ENCODE results near the gene HPSE.
"Not testable (repeated sequence)": the region's sequence is repeated elsewhere in the genome, so short reads cannot be mapped to it uniquely, and the experiment has no call there.

The HPSE gene

GRCh38 chr4:83281307-83281706 lies 53.3 kb downstream of the HPSE start:
- no peak for DNase-seq (ENCODE audit: low spot score)
- H2BK5ac ChIP-seq (ENCODE audit: low read length): no peak overlapping the region
- WGBS, 2 donors (ENCODE audit: extremely low coverage in 2 of 2, insufficient read length in 2 of 2, insufficient replicate concordance in 1 of 2): no CpG with 5 or more reads among the region's 4 CpGs

GRCh38 chr4:83276299-83277040 lies 58.2 kb downstream of the HPSE start:
- no peak overlapping the region for H3K4me2 ChIP-seq (ENCODE audit: insufficient read depth, low read length, poor library complexity, severe bottlenecking)
- H4K91ac ChIP-seq (ENCODE audit: low read depth, low read length, poor library complexity): no peak overlapping the region
- H3K18ac ChIP-seq (ENCODE audit: low read length): no peak overlapping the region
- H3K23ac ChIP-seq (ENCODE audit: low read depth, low read length, poor library complexity): no peak overlapping the region
- no peak overlapping the region for H3K27ac ChIP-seq (replicated peaks; ENCODE audit: low read length)
- H4K8ac ChIP-seq (ENCODE audit: low read depth, low read length): no peak overlapping the region
- no peak overlapping the region for H2BK12ac ChIP-seq (ENCODE audit: low read length)
- no peak overlapping the region for H3K14ac ChIP-seq (ENCODE audit: low read length)
- H3K79me1 ChIP-seq (ENCODE audit: low read depth, low read length): no peaks in the 10 kb centered on the region
- no peak overlapping the region for H3K9ac ChIP-seq (ENCODE audit: low read depth, low read length, poor library complexity)
- no peak overlapping the region for H2AFZ ChIP-seq (ENCODE audit: low read length)
- H3K27me3 ChIP-seq (ENCODE audit: control insufficient read depth in 3 of 3, insufficient read depth in 3 of 3, low read depth in 1 of 3, low read length in 3 of 3): no peaks in the 10 kb centered on the region
- peaks cover 5 to 75% of the 10 kb centered on the region in 2 donors for H3K36me3 ChIP-seq (replicated peaks in 1 of 2; ENCODE audit: control insufficient read depth in 2 of 2, insufficient read depth in 2 of 2, low read length in 2 of 2)
- no CpG with 5 or more reads among the region's 3 CpGs for WGBS, 2 donors (ENCODE audit: extremely low coverage in 2 of 2, insufficient read length in 2 of 2, insufficient replicate concordance in 1 of 2)
- no peak overlapping the region for H2BK120ac ChIP-seq (ENCODE audit: low read depth, low read length)
- H3K4me3 ChIP-seq (ENCODE audit: low read length in 2 of 2): no peak overlapping the region
- DNase-seq (ENCODE audit: low spot score): no peak
- H3K4me1 ChIP-seq (ENCODE audit: control insufficient read depth in 2 of 2, insufficient read depth in 1 of 2, low read depth in 1 of 2, low read length in 2 of 2): no peaks in the 10 kb centered on the region
- H2AK5ac ChIP-seq (ENCODE audit: low read depth, low read length): no peak overlapping the region
- H2BK5ac ChIP-seq (ENCODE audit: low read length): no peak overlapping the region
- no peak overlapping the region for H3K4ac ChIP-seq (ENCODE audit: low read length)
- no peak overlapping the region for H2BK15ac ChIP-seq (ENCODE audit: low read length)
- H3K9me3 ChIP-seq (replicated peaks in 1 of 2; ENCODE audit: control insufficient read depth in 2 of 2, insufficient read depth in 1 of 2, low read depth in 1 of 2, low read length in 2 of 2): no peaks in the 10 kb centered on the region

More at GRCh38 chr4:83281307-83281706, 53.3 kb downstream of the HPSE start:
- H2BK15ac ChIP-seq (ENCODE audit: low read length): no peak overlapping the region
- H3K79me1 ChIP-seq (ENCODE audit: low read depth, low read length): no peaks in the 10 kb centered on the region
- no peak overlapping the region for H3K27ac ChIP-seq (replicated peaks; ENCODE audit: low read length)
- no peak overlapping the region for H4K8ac ChIP-seq (ENCODE audit: low read depth, low read length)
- H3K36me3 ChIP-seq (replicated peaks in 1 of 2; ENCODE audit: control insufficient read depth in 2 of 2, insufficient read depth in 2 of 2, low read length in 2 of 2): peaks cover 5 to 30% of the 10 kb centered on the region in 2 donors
- no peaks in the 10 kb centered on the region for H3K27me3 ChIP-seq (ENCODE audit: control insufficient read depth in 3 of 3, insufficient read depth in 3 of 3, low read depth in 1 of 3, low read length in 3 of 3)
- no peak overlapping the region for H3K14ac ChIP-seq (ENCODE audit: low read length)
- H3K4me3 ChIP-seq (ENCODE audit: low read length in 2 of 2): no peak overlapping the region
- H3K23ac ChIP-seq (ENCODE audit: low read depth, low read length, poor library complexity): no peak overlapping the region
- H2AFZ ChIP-seq (ENCODE audit: low read length): no peak overlapping the region
- H3K9me3 ChIP-seq (replicated peaks in 1 of 2; ENCODE audit: control insufficient read depth in 2 of 2, insufficient read depth in 1 of 2, low read depth in 1 of 2, low read length in 2 of 2): no peaks in the 10 kb centered on the region
- H2AK5ac ChIP-seq (ENCODE audit: low read depth, low read length): no peak overlapping the region
- H3K4ac ChIP-seq (ENCODE audit: low read length): no peak overlapping the region
- no peak overlapping the region for H2BK12ac ChIP-seq (ENCODE audit: low read length)
- H3K18ac ChIP-seq (ENCODE audit: low read length): no peak overlapping the region
- no peak overlapping the region for H2BK120ac ChIP-seq (ENCODE audit: low read depth, low read length)
- no peak overlapping the region for H4K91ac ChIP-seq (ENCODE audit: low read depth, low read length, poor library complexity)
- H3K4me1 ChIP-seq (ENCODE audit: control insufficient read depth in 2 of 2, insufficient read depth in 1 of 2, low read depth in 1 of 2, low read length in 2 of 2): peaks cover 0 to 2% of the 10 kb centered on the region in 2 donors
- no peak overlapping the region for H3K4me2 ChIP-seq (ENCODE audit: insufficient read depth, low read length, poor library complexity, severe bottlenecking)
- H3K9ac ChIP-seq (ENCODE audit: low read depth, low read length, poor library complexity): no peak overlapping the region

GRCh38 chr4:83273926-83274325 lies 60.7 kb downstream of the HPSE start:
- no CpG with 5 or more reads among the region's 3 CpGs for WGBS, 2 donors (ENCODE audit: extremely low coverage in 2 of 2, insufficient read length in 2 of 2, insufficient replicate concordance in 1 of 2)
- H2BK12ac ChIP-seq (ENCODE audit: low read length); H2BK15ac ChIP-seq (ENCODE audit: low read length); DNase-seq (ENCODE audit: low spot score); H3K4ac ChIP-seq (ENCODE audit: low read length); H3K79me1 ChIP-seq (ENCODE audit: low read depth, low read length); H3K9ac ChIP-seq (ENCODE audit: low read depth, low read length, poor library complexity); H2BK5ac ChIP-seq (ENCODE audit: low read length); H4K91ac ChIP-seq (ENCODE audit: low read depth, low read length, poor library complexity); H2AFZ ChIP-seq (ENCODE audit: low read length); H3K27ac ChIP-seq (replicated peaks; ENCODE audit: low read length); H3K14ac ChIP-seq (ENCODE audit: low read length); H3K23ac ChIP-seq (ENCODE audit: low read depth, low read length, poor library complexity); H3K27me3 ChIP-seq (ENCODE audit: control insufficient read depth in 3 of 3, insufficient read depth in 3 of 3, low read depth in 1 of 3, low read length in 3 of 3); H3K18ac ChIP-seq (ENCODE audit: low read length); H4K8ac ChIP-seq (ENCODE audit: low read depth, low read length); H3K9me3 ChIP-seq (replicated peaks in 1 of 2; ENCODE audit: control insufficient read depth in 2 of 2, insufficient read depth in 1 of 2, low read depth in 1 of 2, low read length in 2 of 2); H2BK120ac ChIP-seq (ENCODE audit: low read depth, low read length); H3K4me1 ChIP-seq (ENCODE audit: control insufficient read depth in 2 of 2, insufficient read depth in 1 of 2, low read depth in 1 of 2, low read length in 2 of 2); H3K4me3 ChIP-seq (ENCODE audit: low read length in 2 of 2); H3K4me2 ChIP-seq (ENCODE audit: insufficient read depth, low read length, poor library complexity, severe bottlenecking); H2AK5ac ChIP-seq (ENCODE audit: low read depth, low read length): not testable (repeated sequence)
- H3K36me3 ChIP-seq (replicated peaks in 1 of 2; ENCODE audit: control insufficient read depth in 2 of 2, insufficient read depth in 2 of 2, low read length in 2 of 2): peaks cover 11 to 94% of the 10 kb centered on the region in 2 donors

- DNase-seq (ENCODE audit: low spot score): no peak
- no peak overlapping the region for H2BK15ac ChIP-seq (ENCODE audit: low read length)
- H2BK120ac ChIP-seq (ENCODE audit: low read depth, low read length): no peak overlapping the region
- H2BK12ac ChIP-seq (ENCODE audit: low read length): no peak overlapping the region
- H3K18ac ChIP-seq (ENCODE audit: low read length): no peak overlapping the region
- no CpG with 5 or more reads among the region's 5 CpGs for WGBS, 2 donors (ENCODE audit: extremely low coverage in 2 of 2, insufficient read length in 2 of 2, insufficient replicate concordance in 1 of 2)
- no peak overlapping the region for H3K9ac ChIP-seq (ENCODE audit: low read depth, low read length, poor library complexity)
- H2BK5ac ChIP-seq (ENCODE audit: low read length): no peak overlapping the region
- H3K9me3 ChIP-seq (replicated peaks in 1 of 2; ENCODE audit: control insufficient read depth in 2 of 2, insufficient read depth in 1 of 2, low read depth in 1 of 2, low read length in 2 of 2): no peaks in the 10 kb centered on the region
- no peak overlapping the region for H3K23ac ChIP-seq (ENCODE audit: low read depth, low read length, poor library complexity)
- H3K14ac ChIP-seq (ENCODE audit: low read length): no peak overlapping the region
- H2AK5ac ChIP-seq (ENCODE audit: low read depth, low read length): no peak overlapping the region
- H3K4me1 ChIP-seq (ENCODE audit: control insufficient read depth in 2 of 2, insufficient read depth in 1 of 2, low read depth in 1 of 2, low read length in 2 of 2): no peaks in the 10 kb centered on the region
- peaks cover 12 to 94% of the 10 kb centered on the region in 2 donors for H3K36me3 ChIP-seq (replicated peaks in 1 of 2; ENCODE audit: control insufficient read depth in 2 of 2, insufficient read depth in 2 of 2, low read length in 2 of 2)
- H4K91ac ChIP-seq (ENCODE audit: low read depth, low read length, poor library complexity): no peak overlapping the region
- H3K4me3 ChIP-seq (ENCODE audit: low read length in 2 of 2): no peak overlapping the region
- H3K79me1 ChIP-seq (ENCODE audit: low read depth, low read length): no peaks in the 10 kb centered on the region
- H3K27me3 ChIP-seq (ENCODE audit: control insufficient read depth in 3 of 3, insufficient read depth in 3 of 3, low read depth in 1 of 3, low read length in 3 of 3): no peaks in the 10 kb centered on the region
- no peak overlapping the region for H2AFZ ChIP-seq (ENCODE audit: low read length)
- no peak overlapping the region for H3K27ac ChIP-seq (replicated peaks; ENCODE audit: low read length)
- H3K4ac ChIP-seq (ENCODE audit: low read length): no peak overlapping the region
- H4K8ac ChIP-seq (ENCODE audit: low read depth, low read length): no peak overlapping the region
- H3K4me2 ChIP-seq (ENCODE audit: insufficient read depth, low read length, poor library complexity, severe bottlenecking): no peak overlapping the region
Observed at GRCh38 chr4:83272900-83273299, 61.7 kb downstream of the HPSE start.

All from neuronal stem cell (in vitro differentiated cells).